ENCODE results near the gene USP6. TPM values are rescaled to one million over a fixed set of nuclear protein-coding genes. Genes with fewer than 3 reads are reported as not detected.
"Not testable (repeated sequence)": the region's sequence is repeated elsewhere in the genome, so short reads cannot be mapped to it uniquely, and the experiment has no call there.

Gene USP6
- total and polyA plus RNA-seq, 9 donors, result 5.0 to 26.5 (median 11.3) TPM

- DNase-seq; H3K36me3 ChIP-seq (ENCODE audit: control insufficient read depth, insufficient read depth, low read length); H3K4me3 ChIP-seq (ENCODE audit: low read length); H3K27ac ChIP-seq (ENCODE audit: low read length); H3K9me3 ChIP-seq (replicated peaks; ENCODE audit: control insufficient read depth, low read depth, low read length); H3K4me1 ChIP-seq (ENCODE audit: control insufficient read depth, insufficient read depth, low read length); H3K27me3 ChIP-seq (ENCODE audit: control insufficient read depth, insufficient read depth, low read length): not testable (repeated sequence)
- WGBS (ENCODE audit: insufficient coverage), result no CpG with 5 or more reads among the region's 8 CpGs
Measured at GRCh38 chr17:5135131-5135712, 19.4 kb downstream of the USP6 start.

DNA sequence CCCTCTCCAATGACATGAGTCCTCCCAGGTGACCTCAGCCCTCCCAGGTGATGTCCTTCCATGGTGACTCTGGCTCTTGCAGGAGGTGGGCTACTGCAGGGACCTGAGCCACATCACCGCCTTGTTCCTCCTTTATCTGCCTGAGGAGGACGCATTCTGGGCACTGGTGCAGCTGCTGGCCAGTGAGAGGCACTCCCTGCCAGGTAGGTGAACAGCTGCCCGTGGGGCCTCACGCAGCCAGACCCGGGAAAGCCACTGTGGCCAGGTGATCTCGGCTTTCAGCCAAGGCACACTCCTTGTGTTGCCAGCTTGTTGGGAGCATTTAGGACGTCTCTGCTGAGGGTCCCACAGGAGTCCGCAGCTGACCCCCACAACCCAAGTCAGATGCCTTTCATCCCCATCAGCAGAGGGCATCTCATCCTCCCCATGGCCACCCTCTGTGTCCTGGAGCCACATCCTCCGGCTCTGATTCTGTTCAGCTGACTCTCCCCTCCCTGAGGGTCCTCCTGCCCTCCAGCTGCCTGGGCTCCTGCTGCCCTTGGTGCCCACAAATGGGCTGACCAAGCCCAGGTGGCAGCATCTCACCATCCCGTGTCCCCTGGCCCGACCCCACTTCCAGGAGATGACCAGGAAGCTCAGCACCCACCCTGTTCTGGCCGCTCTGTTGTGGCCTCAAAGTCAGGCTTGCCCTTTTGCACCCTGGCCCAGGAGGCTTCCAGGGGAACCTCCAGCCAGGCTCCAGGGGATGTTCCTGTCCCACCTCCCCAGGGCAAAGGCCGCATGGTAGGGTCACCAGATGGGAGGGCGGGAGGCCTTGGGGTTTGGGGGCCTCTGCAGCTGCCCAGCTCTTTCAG is 20.1 kb downstream of the USP6 start:
- DNase-seq, result no peak
- Histone ChIP-seq H3K9me3 (replicated peaks; ENCODE audit: control insufficient read depth, low read depth, low read length) (no peaks in the 10 kb centered on the region), H3K27ac (ENCODE audit: low read length) (no peak overlapping the region), H3K27me3 (ENCODE audit: control insufficient read depth, insufficient read depth, low read length) (no peaks in the 10 kb centered on the region), H3K36me3 (ENCODE audit: control insufficient read depth, insufficient read depth, low read length) (no peaks in the 10 kb centered on the region), H3K4me3 (ENCODE audit: low read length) (no peak overlapping the region), H3K4me1 (ENCODE audit: control insufficient read depth, insufficient read depth, low read length) (no peaks in the 10 kb centered on the region)
- 89% methylated on average over 10 of the region's 14 CpGs for WGBS (ENCODE audit: insufficient coverage)

GRCh38 chr17:5136580-5137412 is 21.0 kb downstream of the USP6 start:
- not testable (repeated sequence) for H3K9me3 ChIP-seq (replicated peaks; ENCODE audit: control insufficient read depth, low read depth, low read length); H3K27ac ChIP-seq (ENCODE audit: low read length); H3K4me1 ChIP-seq (ENCODE audit: control insufficient read depth, insufficient read depth, low read length); H3K36me3 ChIP-seq (ENCODE audit: control insufficient read depth, insufficient read depth, low read length); H3K4me3 ChIP-seq (ENCODE audit: low read length); H3K27me3 ChIP-seq (ENCODE audit: control insufficient read depth, insufficient read depth, low read length); DNase-seq
- WGBS (ENCODE audit: insufficient coverage), result 90% methylated on average over 9 of the region's 14 CpGs

GRCh38 chr17:5137511-5138197 is 21.8 kb downstream of the USP6 start:
- 88% methylated on average over 11 of the region's 15 CpGs for WGBS (ENCODE audit: insufficient coverage)
- H3K27me3 ChIP-seq (ENCODE audit: control insufficient read depth, insufficient read depth, low read length); H3K4me3 ChIP-seq (ENCODE audit: low read length); H3K9me3 ChIP-seq (replicated peaks; ENCODE audit: control insufficient read depth, low read depth, low read length); H3K4me1 ChIP-seq (ENCODE audit: control insufficient read depth, insufficient read depth, low read length); DNase-seq; H3K36me3 ChIP-seq (ENCODE audit: control insufficient read depth, insufficient read depth, low read length); H3K27ac ChIP-seq (ENCODE audit: low read length): not testable (repeated sequence)

DNA sequence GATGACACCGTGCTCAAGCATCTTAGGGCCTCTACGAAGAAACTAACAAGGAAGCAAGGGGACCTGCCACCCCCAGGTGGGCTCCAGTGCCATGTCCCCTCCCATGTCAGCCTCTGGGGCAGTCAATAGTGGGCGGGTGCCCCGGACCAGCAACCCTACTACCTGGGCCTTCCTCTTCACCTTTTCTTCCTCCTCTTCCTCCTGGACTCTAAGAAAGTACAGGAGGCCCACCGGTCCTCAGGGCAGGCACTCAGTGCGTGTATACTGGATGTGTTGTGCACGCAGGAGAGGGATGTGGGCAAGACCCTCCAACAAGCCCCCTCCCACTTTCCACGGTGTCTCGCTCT is 22.3 kb downstream of the USP6 start:
- WGBS (ENCODE audit: insufficient coverage), result 96% methylated on average over 3 of the region's 9 CpGs
- H3K4me3 ChIP-seq (ENCODE audit: low read length), result not testable (repeated sequence)

GRCh38 chr17:5138616-5139457 is 23.0 kb downstream of the USP6 start:
- no peaks in the 10 kb centered on the region for H3K36me3 ChIP-seq (ENCODE audit: control insufficient read depth, insufficient read depth, low read length)
- H3K9me3 ChIP-seq (replicated peaks; ENCODE audit: control insufficient read depth, low read depth, low read length), result no peaks in the 10 kb centered on the region
- WGBS (ENCODE audit: insufficient coverage), result 81% methylated on average over 23 of the region's 24 CpGs
- DNase-seq, result no peak
- no peak overlapping the region for H3K27ac ChIP-seq (ENCODE audit: low read length)
- no peaks in the 10 kb centered on the region for H3K27me3 ChIP-seq (ENCODE audit: control insufficient read depth, insufficient read depth, low read length)
- no peaks in the 10 kb centered on the region for H3K4me1 ChIP-seq (ENCODE audit: control insufficient read depth, insufficient read depth, low read length)
- H3K4me3 ChIP-seq (ENCODE audit: low read length), result no peak overlapping the region

More for the DNA sequence above, 22.3 kb downstream of the USP6 start:
- not testable (repeated sequence) for DNase-seq; H3K27me3 ChIP-seq (ENCODE audit: control insufficient read depth, insufficient read depth, low read length); H3K4me1 ChIP-seq (ENCODE audit: control insufficient read depth, insufficient read depth, low read length); H3K36me3 ChIP-seq (ENCODE audit: control insufficient read depth, insufficient read depth, low read length); H3K27ac ChIP-seq (ENCODE audit: low read length); H3K9me3 ChIP-seq (replicated peaks; ENCODE audit: control insufficient read depth, low read depth, low read length)

DNA sequence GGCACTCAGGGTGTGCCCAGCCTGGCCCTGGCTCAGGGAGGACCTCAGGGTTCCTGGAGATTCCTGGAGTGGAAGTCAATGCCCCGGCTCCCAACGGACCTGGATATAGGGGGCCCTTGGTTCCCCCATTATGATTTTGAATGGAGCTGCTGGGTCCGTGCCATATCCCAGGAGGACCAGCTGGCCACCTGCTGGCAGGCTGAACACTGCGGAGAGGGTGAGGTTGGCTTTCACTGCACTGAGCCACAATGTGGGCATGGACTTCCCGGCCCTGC is 23.6 kb downstream of the USP6 start:
- DNase-seq, result no peak
- H3K27me3 ChIP-seq (ENCODE audit: control insufficient read depth, insufficient read depth, low read length), result no peaks in the 10 kb centered on the region
- H3K9me3 ChIP-seq (replicated peaks; ENCODE audit: control insufficient read depth, low read depth, low read length), result no peaks in the 10 kb centered on the region
- no peaks in the 10 kb centered on the region for H3K36me3 ChIP-seq (ENCODE audit: control insufficient read depth, insufficient read depth, low read length)
- no peak overlapping the region for H3K4me3 ChIP-seq (ENCODE audit: low read length)
- H3K4me1 ChIP-seq (ENCODE audit: control insufficient read depth, insufficient read depth, low read length), result no peaks in the 10 kb centered on the region
- H3K27ac ChIP-seq (ENCODE audit: low read length), result no peak overlapping the region
- 86% methylated on average over 3 of the region's 5 CpGs for WGBS (ENCODE audit: insufficient coverage)

- not testable (repeated sequence) for H3K27ac ChIP-seq (ENCODE audit: low read length); H3K36me3 ChIP-seq (ENCODE audit: control insufficient read depth, insufficient read depth, low read length); H3K27me3 ChIP-seq (ENCODE audit: control insufficient read depth, insufficient read depth, low read length); DNase-seq; H3K4me1 ChIP-seq (ENCODE audit: control insufficient read depth, insufficient read depth, low read length); H3K4me3 ChIP-seq (ENCODE audit: low read length); H3K9me3 ChIP-seq (replicated peaks; ENCODE audit: control insufficient read depth, low read depth, low read length)
- no CpG with 5 or more reads among the region's 18 CpGs for WGBS (ENCODE audit: insufficient coverage)
Measured at GRCh38 chr17:5142877-5143276, 27.0 kb downstream of the USP6 start.

GRCh38 chr17:5146122-5146521 is 30.3 kb downstream of the USP6 start:
- H3K27ac ChIP-seq (ENCODE audit: low read length); DNase-seq; H3K4me1 ChIP-seq (ENCODE audit: control insufficient read depth, insufficient read depth, low read length); H3K36me3 ChIP-seq (ENCODE audit: control insufficient read depth, insufficient read depth, low read length); H3K9me3 ChIP-seq (replicated peaks; ENCODE audit: control insufficient read depth, low read depth, low read length); H3K4me3 ChIP-seq (ENCODE audit: low read length); H3K27me3 ChIP-seq (ENCODE audit: control insufficient read depth, insufficient read depth, low read length): not testable (repeated sequence)
- WGBS (ENCODE audit: insufficient coverage), result no CpG with 5 or more reads among the region's 1 CpG
